ENCODE data around the gene DUSP28. TPM values are rescaled to one million over a fixed set of nuclear protein-coding genes. Genes with fewer than 3 reads are reported as not detected.

DUSP28 gene
- total and polyA plus RNA-seq, 2 of the 13 experiments (the other 11 are each of a cell fraction or from before 2014, with no cell fraction given) = 5.2 to 8.6 TPM

DNA sequence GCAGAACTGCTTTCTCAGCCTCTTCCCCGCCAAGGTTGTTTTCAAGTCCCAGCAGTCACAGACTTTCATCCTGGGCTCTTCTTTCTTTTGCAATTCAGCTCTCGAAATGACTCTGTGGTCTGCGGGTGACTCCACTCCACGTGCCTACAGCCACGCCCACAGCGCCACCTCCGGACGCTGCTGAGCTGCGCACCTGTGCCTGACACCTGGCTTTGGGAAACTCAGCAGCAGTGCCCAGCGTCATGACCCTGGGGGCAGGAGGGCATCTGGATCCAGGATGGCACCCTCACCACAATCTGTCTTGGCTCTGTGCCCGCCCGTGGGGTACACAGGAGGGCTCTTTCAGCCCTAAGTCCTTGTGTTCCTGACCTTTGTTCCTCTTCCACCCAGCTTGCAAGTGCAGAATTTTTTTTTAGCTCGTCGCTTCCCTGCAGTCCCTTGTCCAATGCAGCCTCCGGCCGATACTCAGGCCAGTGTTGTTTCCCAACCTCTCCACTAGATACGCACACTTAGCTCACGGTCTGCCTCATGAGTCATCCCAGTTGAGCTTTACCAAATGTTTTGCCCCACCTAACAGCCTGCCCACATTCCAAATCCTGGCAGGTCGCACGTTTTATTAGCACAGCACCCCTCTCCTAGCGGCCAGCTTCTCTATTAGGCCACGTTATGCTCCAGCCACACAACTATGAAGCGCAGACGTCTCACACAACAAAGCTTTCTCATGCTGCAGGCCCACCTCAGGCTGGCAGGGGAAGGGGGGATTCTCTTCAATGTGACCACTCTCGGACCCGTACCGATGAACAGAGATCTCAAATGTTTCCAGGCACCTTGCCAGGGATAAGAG, 19.8 kb downstream of the DUSP28 start (continued):
- TF ChIP-seq, protein P1, sequence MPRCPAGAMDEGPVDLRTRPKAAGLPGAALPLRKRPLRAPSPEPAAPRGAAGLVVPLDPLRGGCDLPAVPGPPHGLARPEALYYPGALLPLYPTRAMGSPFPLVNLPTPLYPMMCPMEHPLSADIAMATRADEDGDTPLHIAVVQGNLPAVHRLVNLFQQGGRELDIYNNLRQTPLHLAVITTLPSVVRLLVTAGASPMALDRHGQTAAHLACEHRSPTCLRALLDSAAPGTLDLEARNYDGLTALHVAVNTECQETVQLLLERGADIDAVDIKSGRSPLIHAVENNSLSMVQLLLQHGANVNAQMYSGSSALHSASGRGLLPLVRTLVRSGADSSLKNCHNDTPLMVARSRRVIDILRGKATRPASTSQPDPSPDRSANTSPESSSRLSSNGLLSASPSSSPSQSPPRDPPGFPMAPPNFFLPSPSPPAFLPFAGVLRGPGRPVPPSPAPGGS (CRISPR knock-in tag; IDR thresholded peaks at IDR 0.05) = 0 out of 2 replicates have a peak, but pooled peaks have one; percentile 24
- TF ChIP-seq STAT5B (CRISPR knock-in tag; IDR thresholded peaks at IDR 0.05) = no peak
- peak; percentile 73; the same call in 1 of the 2 replicates for TF ChIP-seq SIN3A (IDR thresholded peaks at IDR 0.05; ENCODE audit: borderline replicate concordance, low read depth, low read length)
- peak; percentile 28; the same call in 1 of the 2 replicates for TF ChIP-seq MEIS2 (CRISPR knock-in tag; IDR thresholded peaks at IDR 0.05)
- peak; percentile 81 for TF ChIP-seq CBX5 (CRISPR knock-in tag; IDR thresholded peaks at IDR 0.05; ENCODE audit: borderline replicate concordance)
- TF ChIP-seq TEAD2 (CRISPR knock-in tag; IDR thresholded peaks at IDR 0.05) = no peak
- TF ChIP-seq ZNF747 (CRISPR knock-in tag; IDR thresholded peaks at IDR 0.05; ENCODE audit: borderline replicate concordance) = peak; percentile 73; the same call in 1 of the 2 replicates
- TF ChIP-seq ZNF441 (CRISPR knock-in tag; IDR thresholded peaks at IDR 0.05; ENCODE audit: borderline replicate concordance) = no peak
- TF ChIP-seq, protein P2, sequence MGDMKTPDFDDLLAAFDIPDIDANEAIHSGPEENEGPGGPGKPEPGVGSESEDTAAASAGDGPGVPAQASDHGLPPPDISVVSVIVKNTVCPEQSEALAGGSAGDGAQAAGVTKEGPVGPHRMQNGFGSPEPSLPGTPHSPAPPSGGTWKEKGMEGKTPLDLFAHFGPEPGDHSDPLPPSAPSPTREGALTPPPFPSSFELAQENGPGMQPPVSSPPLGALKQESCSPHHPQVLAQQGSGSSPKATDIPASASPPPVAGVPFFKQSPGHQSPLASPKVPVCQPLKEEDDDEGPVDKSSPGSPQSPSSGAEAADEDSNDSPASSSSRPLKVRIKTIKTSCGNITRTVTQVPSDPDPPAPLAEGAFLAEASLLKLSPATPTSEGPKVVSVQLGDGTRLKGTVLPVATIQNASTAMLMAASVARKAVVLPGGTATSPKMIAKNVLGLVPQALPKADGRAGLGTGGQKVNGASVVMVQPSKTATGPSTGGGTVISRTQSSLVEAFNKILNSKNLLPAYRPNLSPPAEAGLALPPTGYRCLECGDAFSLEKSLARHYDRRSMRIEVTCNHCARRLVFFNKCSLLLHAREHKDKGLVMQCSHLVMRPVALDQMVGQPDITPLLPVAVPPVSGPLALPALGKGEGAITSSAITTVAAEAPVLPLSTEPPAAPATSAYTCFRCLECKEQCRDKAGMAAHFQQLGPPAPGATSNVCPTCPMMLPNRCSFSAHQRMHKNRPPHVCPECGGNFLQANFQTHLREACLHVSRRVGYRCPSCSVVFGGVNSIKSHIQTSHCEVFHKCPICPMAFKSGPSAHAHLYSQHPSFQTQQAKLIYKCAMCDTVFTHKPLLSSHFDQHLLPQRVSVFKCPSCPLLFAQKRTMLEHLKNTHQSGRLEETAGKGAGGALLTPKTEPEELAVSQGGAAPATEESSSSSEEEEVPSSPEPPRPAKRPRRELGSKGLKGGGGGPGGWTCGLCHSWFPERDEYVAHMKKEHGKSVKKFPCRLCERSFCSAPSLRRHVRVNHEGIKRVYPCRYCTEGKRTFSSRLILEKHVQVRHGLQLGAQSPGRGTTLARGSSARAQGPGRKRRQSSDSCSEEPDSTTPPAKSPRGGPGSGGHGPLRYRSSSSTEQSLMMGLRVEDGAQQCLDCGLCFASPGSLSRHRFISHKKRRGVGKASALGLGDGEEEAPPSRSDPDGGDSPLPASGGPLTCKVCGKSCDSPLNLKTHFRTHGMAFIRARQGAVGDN (CRISPR knock-in tag; IDR thresholded peaks at IDR 0.05) = peak; percentile 98
- TF ChIP-seq, protein P3, sequence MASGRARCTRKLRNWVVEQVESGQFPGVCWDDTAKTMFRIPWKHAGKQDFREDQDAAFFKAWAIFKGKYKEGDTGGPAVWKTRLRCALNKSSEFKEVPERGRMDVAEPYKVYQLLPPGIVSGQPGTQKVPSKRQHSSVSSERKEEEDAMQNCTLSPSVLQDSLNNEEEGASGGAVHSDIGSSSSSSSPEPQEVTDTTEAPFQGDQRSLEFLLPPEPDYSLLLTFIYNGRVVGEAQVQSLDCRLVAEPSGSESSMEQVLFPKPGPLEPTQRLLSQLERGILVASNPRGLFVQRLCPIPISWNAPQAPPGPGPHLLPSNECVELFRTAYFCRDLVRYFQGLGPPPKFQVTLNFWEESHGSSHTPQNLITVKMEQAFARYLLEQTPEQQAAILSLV (CRISPR knock-in tag; IDR thresholded peaks at IDR 0.05; ENCODE audit: borderline replicate concordance) = peak; percentile 57; the same call in 1 of the 2 replicates
- no peak for TF ChIP-seq TAF15 (IDR thresholded peaks at IDR 0.05; ENCODE audit: low read depth, low read length, poor library complexity, severe bottlenecking)
- TF ChIP-seq, protein P4, sequence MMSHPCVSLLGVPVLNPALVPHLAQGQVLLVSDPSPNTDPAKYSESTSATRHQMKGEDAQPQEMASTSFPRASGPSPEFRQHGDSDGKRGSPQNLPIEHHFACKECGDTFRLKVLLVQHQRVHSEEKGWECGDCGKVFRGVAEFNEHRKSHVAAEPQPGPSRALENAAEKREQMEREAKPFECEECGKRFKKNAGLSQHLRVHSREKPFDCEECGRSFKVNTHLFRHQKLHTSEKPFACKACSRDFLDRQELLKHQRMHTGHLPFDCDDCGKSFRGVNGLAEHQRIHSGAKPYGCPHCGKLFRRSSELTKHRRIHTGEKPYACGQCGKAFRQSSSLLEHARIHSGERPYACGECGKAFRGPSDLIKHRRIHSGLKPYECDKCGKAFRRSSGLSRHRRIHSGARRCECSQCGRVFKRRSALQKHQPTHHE (CRISPR knock-in tag; IDR thresholded peaks at IDR 0.05; ENCODE audit: borderline replicate concordance) = no peak
- TF ChIP-seq, protein P5, sequence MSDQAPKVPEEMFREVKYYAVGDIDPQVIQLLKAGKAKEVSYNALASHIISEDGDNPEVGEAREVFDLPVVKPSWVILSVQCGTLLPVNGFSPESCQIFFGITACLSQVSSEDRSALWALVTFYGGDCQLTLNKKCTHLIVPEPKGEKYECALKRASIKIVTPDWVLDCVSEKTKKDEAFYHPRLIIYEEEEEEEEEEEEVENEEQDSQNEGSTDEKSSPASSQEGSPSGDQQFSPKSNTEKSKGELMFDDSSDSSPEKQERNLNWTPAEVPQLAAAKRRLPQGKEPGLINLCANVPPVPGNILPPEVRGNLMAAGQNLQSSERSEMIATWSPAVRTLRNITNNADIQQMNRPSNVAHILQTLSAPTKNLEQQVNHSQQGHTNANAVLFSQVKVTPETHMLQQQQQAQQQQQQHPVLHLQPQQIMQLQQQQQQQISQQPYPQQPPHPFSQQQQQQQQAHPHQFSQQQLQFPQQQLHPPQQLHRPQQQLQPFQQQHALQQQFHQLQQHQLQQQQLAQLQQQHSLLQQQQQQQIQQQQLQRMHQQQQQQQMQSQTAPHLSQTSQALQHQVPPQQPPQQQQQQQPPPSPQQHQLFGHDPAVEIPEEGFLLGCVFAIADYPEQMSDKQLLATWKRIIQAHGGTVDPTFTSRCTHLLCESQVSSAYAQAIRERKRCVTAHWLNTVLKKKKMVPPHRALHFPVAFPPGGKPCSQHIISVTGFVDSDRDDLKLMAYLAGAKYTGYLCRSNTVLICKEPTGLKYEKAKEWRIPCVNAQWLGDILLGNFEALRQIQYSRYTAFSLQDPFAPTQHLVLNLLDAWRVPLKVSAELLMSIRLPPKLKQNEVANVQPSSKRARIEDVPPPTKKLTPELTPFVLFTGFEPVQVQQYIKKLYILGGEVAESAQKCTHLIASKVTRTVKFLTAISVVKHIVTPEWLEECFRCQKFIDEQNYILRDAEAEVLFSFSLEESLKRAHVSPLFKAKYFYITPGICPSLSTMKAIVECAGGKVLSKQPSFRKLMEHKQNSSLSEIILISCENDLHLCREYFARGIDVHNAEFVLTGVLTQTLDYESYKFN (CRISPR knock-in tag; conservative IDR thresholded peaks at IDR 0.05) = peak; percentile 84
- no peak for TF ChIP-seq ZNF101 (CRISPR knock-in tag; IDR thresholded peaks at IDR 0.05; ENCODE audit: borderline replicate concordance, low read depth)
- TF ChIP-seq TRIM24 (CRISPR knock-in tag; IDR thresholded peaks at IDR 0.05) = no peak
- peak; percentile 90 for TF ChIP-seq JUND (CRISPR knock-in tag; IDR thresholded peaks at IDR 0.05)
